Measurements from ENCODE around the gene DCAKD. TPM values are rescaled to one million over a fixed set of nuclear protein-coding genes. Genes with fewer than 3 reads are reported as not detected.

The DCAKD gene
- total and polyA plus RNA-seq, 9 donors = 19.8 to 62.3 (median 46.2) TPM

- H3K36me3 ChIP-seq = no peaks in the 10 kb centered on the region
- H3K4me3 ChIP-seq = no peak overlapping the region
- DNase-seq = no peak
- H3K27me3 ChIP-seq = no peaks in the 10 kb centered on the region
- H3K27ac ChIP-seq = no peak overlapping the region
- H3K9me3 ChIP-seq = no peaks in the 10 kb centered on the region
- H3K4me1 ChIP-seq (ENCODE audit: insufficient read depth) = peaks cover 23% of the 10 kb centered on the region
- no peak for TF ChIP-seq POLR2A (IDR thresholded peaks at IDR 0.05)
- no peak for TF ChIP-seq EP300 (IDR thresholded peaks at IDR 0.05)
- TF ChIP-seq CTCF (IDR thresholded peaks at IDR 0.05) = no peak
- intact Hi-C loops (cut with DNase I) = no loop called here
- WGBS, 3 donors = 85 to 87% (median 86%) methylated on average over 11 of the region's 11 CpGs
These were observed 8.9 kb downstream of the DCAKD start for GRCh38 chr17:45042346-45043120.

DNA sequence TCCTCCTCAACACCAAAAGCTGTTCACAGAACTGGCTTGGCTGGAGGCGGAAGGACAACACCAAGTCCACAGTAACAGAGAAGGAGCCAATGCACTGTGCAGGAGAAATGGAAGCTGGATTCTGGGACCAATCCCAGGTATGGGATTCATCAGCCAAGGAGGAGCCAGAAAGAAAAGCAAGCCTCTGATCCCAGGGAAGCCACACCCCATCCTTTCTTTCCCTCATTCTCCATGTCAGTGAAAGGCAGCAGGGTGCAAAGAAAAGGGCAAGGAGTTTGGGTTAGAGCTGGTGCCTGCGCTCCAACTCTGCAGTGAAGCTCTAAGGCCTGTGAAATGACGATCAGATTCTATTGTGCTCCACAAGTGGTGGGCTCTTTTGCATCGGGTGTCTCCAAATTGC is 11.0 kb downstream of the DCAKD start:
- TF ChIP-seq POLR2A (IDR thresholded peaks at IDR 0.05) (no peak), CTCF (IDR thresholded peaks at IDR 0.05) (no peak), EP300 (IDR thresholded peaks at IDR 0.05) (no peak)
- 78 to 87% (median 79%) methylated on average over 4 of the region's 4 CpGs for WGBS, 3 donors
- Histone ChIP-seq H3K27ac (no peak overlapping the region), H3K4me3 (no peak overlapping the region), H3K36me3 (no peaks in the 10 kb centered on the region), H3K27me3 (no peaks in the 10 kb centered on the region), H3K4me1 (ENCODE audit: insufficient read depth) (peaks cover 23% of the 10 kb centered on the region), H3K9me3 (no peaks in the 10 kb centered on the region)
- no peak for DNase-seq
- intact Hi-C loops (cut with DNase I) = no loop called here

- peak in 3 of 5 donors; percentile 49 to 70 (median 65) for DNase-seq
- no peak for TF ChIP-seq EP300 (IDR thresholded peaks at IDR 0.05)
- no peaks in the 10 kb centered on the region for H3K36me3 ChIP-seq
- intact Hi-C loops (cut with DNase I) = loop anchor here in 1 of 4 donors (5.0 kb wide), 1 partner anchor 1647 kb away; no protein-coding TSS in a partner anchor
- no peaks in the 10 kb centered on the region for H3K9me3 ChIP-seq
- H3K27ac ChIP-seq = no peak overlapping the region
- 24 to 28% (median 24%) methylated on average over 13 of the region's 13 CpGs for WGBS, 3 donors
- H3K4me3 ChIP-seq = no peak overlapping the region
- no peaks in the 10 kb centered on the region for H3K27me3 ChIP-seq
- peaks cover 18% of the 10 kb centered on the region for H3K4me1 ChIP-seq (ENCODE audit: insufficient read depth)
These were observed 12.5 kb downstream of the DCAKD start for GRCh38 chr17:45038728-45039634.

DNA sequence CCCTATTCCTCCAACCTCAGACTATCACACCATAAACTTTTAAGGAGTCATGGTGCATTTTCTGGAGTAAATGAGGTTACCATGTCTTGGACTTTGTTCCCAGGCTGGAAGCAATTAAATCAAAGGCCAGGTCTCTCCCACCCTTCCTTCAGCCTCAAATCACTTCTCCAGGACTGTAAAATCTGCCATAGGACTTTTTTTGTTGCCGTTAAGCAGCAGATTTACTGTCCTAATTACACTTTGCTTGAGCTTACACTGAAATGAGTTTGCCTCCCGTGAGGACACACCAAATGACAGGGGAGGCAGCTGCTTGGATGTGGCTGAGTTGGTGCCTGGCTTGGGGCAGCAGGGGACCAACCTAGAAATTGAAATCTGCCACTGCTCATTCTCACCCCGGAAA is 14.7 kb downstream of the DCAKD start:
- Histone ChIP-seq H3K36me3 (no peaks in the 10 kb centered on the region), H3K4me3 (no peak overlapping the region), H3K4me1 (ENCODE audit: insufficient read depth) (peaks cover 13% of the 10 kb centered on the region), H3K27me3 (no peaks in the 10 kb centered on the region), H3K9me3 (no peaks in the 10 kb centered on the region), H3K27ac (no peak overlapping the region)
- intact Hi-C loops (cut with DNase I) = loop anchor here in 1 of 4 donors (5.0 kb wide), 1 partner anchor 1644 kb away; no protein-coding TSS in a partner anchor
- TF ChIP-seq CTCF (IDR thresholded peaks at IDR 0.05) = no peak
- no peak for TF ChIP-seq POLR2A (IDR thresholded peaks at IDR 0.05)
- no peak for TF ChIP-seq EP300 (IDR thresholded peaks at IDR 0.05)
- 62 to 86% (median 78%) methylated on average over 3 of the region's 3 CpGs for WGBS, 3 donors
- no peak for DNase-seq
